T47D (cell line): ENCODE data around the gene HAUS5.
"Not testable (repeated sequence)": the region's sequence is repeated elsewhere in the genome, so short reads cannot be mapped to it uniquely, and the experiment has no call there.

Experiments
- DNase-seq, 2 experiments: peaks; one replicate each; pipeline versions ENCODE4 v3.0.0 to v3.0.0-alpha.2; 2011 to 2012; ENCODE audit warnings: low read depth in 1 of 2, low spot score in 1 of 2
- JUND ChIP-seq: IDR thresholded peaks from 2 replicates; pipeline ENCODE4 v1.6.1; 2012; ENCODE audit warnings: low read depth
- in situ Hi-C: cut with HindIII; loops from 2 replicates; pipeline ENCODE4 v1.10.0; 2016; ENCODE audit warnings: low sequenced_read_pairs, low pct_unique_long_range_greater_than_20kb

Gene HAUS5

GRCh38 chr19:35639863-35640262 lies 27.3 kb downstream of the HAUS5 start:
- TF ChIP-seq JUND: no peak

GRCh38 chr19:35641515-35642151 lies 29.1 kb downstream of the HAUS5 start, which contains the start of gene ETV2:
ETV2 (plus strand) TSS chr19:35641745; CDS start chr19:35642461, 716 bp downstream.
- in situ Hi-C loops: no loop called here
- no peak for TF ChIP-seq JUND
- DNase-seq: no peak

More at GRCh38 chr19:35639863-35640262, 27.3 kb downstream of the HAUS5 start:
- DNase-seq: no peak
- in situ Hi-C loops: no loop called here

- no peak for DNase-seq
- in situ Hi-C loops: no loop called here
- no peak for TF ChIP-seq JUND
Observed at GRCh38 chr19:35642312-35642711, 29.8 kb downstream of the HAUS5 start.

- in situ Hi-C loops: no loop called here
- DNase-seq: no peak
- TF ChIP-seq JUND: no peak
Observed at GRCh38 chr19:35642798-35643254, 30.3 kb downstream of the HAUS5 start.

- DNase-seq: peak; percentile 81 to 89
- in situ Hi-C loops: no loop called here
- no peak for TF ChIP-seq JUND
Observed at GRCh38 chr19:35643255-35644205, 31.0 kb downstream of the HAUS5 start.

- in situ Hi-C loops: no loop called here
- TF ChIP-seq JUND: no peak
- peak; percentile 93 to 96 for DNase-seq
Observed at GRCh38 chr19:35644206-35644986, 31.9 kb downstream of the HAUS5 start.

- in situ Hi-C loops: no loop called here
- no peak for TF ChIP-seq JUND
- peak; percentile 46 to 70 for DNase-seq
Observed at GRCh38 chr19:35644987-35645679, 32.6 kb downstream of the HAUS5 start.

- in situ Hi-C loops: no loop called here
Observed at GRCh38 chr19:35645680-35646511, 33.4 kb downstream of the HAUS5 start.

GRCh38 chr19:35648017-35648961 lies 35.8 kb downstream of the HAUS5 start, which contains the start of gene COX6B1:
COX6B1 (plus strand) TSS chr19:35648323; CDS start chr19:35651244, 2,921 bp downstream.
- in situ Hi-C loops: no loop called here
- no peak for TF ChIP-seq JUND
- peak; percentile 88 to 97 for DNase-seq

More at GRCh38 chr19:35645680-35646511, 33.4 kb downstream of the HAUS5 start:
- TF ChIP-seq JUND: no peak
- DNase-seq: no peak

GRCh38 chr19:35650581-35650980 lies 38.0 kb downstream of the HAUS5 start:
- in situ Hi-C loops: no loop called here
- no peak for DNase-seq
- TF ChIP-seq JUND: no peak

GRCh38 chr19:35654828-35655227 lies 42.3 kb downstream of the HAUS5 start:
- DNase-seq, in situ Hi-C loops: not testable (repeated sequence)
